GM12874 (cell line): Measurements from ENCODE around the gene FAT2.

Experiments
- TF ChIP-seq, protein P1 (sequence below): IDR thresholded peaks from 2 replicates; pipeline ENCODE4 v1.5.1; 2011; ENCODE audit warnings: low read depth, mild to moderate bottlenecking, control low read depth, low read length, moderate library complexity; ENCODE audit not compliant: insufficient read depth

The FAT2 gene, protein sequence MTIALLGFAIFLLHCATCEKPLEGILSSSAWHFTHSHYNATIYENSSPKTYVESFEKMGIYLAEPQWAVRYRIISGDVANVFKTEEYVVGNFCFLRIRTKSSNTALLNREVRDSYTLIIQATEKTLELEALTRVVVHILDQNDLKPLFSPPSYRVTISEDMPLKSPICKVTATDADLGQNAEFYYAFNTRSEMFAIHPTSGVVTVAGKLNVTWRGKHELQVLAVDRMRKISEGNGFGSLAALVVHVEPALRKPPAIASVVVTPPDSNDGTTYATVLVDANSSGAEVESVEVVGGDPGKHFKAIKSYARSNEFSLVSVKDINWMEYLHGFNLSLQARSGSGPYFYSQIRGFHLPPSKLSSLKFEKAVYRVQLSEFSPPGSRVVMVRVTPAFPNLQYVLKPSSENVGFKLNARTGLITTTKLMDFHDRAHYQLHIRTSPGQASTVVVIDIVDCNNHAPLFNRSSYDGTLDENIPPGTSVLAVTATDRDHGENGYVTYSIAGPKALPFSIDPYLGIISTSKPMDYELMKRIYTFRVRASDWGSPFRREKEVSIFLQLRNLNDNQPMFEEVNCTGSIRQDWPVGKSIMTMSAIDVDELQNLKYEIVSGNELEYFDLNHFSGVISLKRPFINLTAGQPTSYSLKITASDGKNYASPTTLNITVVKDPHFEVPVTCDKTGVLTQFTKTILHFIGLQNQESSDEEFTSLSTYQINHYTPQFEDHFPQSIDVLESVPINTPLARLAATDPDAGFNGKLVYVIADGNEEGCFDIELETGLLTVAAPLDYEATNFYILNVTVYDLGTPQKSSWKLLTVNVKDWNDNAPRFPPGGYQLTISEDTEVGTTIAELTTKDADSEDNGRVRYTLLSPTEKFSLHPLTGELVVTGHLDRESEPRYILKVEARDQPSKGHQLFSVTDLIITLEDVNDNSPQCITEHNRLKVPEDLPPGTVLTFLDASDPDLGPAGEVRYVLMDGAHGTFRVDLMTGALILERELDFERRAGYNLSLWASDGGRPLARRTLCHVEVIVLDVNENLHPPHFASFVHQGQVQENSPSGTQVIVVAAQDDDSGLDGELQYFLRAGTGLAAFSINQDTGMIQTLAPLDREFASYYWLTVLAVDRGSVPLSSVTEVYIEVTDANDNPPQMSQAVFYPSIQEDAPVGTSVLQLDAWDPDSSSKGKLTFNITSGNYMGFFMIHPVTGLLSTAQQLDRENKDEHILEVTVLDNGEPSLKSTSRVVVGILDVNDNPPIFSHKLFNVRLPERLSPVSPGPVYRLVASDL (N-terminal part only)

GRCh38 chr5:151591144-151591819 is at the start of gene FAT2:
Gene FAT2, minus strand, starts transcription at chr5:151591331. Its CDS starts 22,400 bp downstream, at chr5:151568931.
- TF ChIP-seq, protein P1, sequence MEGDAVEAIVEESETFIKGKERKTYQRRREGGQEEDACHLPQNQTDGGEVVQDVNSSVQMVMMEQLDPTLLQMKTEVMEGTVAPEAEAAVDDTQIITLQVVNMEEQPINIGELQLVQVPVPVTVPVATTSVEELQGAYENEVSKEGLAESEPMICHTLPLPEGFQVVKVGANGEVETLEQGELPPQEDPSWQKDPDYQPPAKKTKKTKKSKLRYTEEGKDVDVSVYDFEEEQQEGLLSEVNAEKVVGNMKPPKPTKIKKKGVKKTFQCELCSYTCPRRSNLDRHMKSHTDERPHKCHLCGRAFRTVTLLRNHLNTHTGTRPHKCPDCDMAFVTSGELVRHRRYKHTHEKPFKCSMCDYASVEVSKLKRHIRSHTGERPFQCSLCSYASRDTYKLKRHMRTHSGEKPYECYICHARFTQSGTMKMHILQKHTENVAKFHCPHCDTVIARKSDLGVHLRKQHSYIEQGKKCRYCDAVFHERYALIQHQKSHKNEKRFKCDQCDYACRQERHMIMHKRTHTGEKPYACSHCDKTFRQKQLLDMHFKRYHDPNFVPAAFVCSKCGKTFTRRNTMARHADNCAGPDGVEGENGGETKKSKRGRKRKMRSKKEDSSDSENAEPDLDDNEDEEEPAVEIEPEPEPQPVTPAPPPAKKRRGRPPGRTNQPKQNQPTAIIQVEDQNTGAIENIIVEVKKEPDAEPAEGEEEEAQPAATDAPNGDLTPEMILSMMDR, result no peak

- TF ChIP-seq, protein P1, result no peak
Observed at GRCh38 chr5:151638619-151639018, 47.5 kb upstream of the FAT2 start.

DNA sequence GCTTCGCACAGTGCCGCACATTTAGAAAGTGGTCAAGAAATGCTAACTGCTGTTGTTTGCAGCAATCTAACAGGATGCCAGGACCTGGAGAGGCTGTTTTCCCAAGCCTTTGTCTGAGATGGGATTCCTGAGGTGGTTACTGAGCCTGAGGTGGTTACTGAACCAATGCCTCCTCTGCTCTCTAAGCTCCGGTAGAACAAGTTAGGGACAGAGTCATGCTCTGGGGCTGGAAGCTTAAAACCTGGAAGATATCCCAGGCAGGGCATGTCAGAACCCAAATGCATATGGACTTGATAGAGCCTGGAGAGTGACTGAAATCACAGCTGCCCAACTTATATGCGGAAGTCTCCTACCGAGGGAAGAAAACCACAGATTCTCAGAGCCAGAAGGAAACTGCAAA is 46.5 kb upstream of the FAT2 start:
- TF ChIP-seq, protein P1, result no peak

DNA sequence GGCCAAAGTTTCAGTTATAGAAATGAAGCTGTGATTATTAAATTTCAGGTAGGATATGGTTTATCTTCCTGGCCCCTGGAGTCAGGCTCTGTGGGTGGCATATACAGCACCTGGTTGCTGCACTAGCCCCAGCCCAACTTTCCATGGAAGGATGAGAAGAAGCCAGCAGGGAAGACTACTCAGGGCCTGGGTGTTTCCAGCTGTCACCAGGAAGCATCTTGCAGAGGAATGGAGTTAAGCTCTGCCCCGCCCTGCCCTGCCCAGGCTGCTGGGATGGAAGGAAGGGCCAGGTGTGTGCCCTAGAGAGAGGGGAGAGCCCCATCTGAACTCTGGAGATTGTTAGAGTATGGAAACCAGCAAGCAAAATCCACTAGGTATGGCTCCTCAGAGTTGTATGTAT is 42.8 kb upstream of the FAT2 start:
- TF ChIP-seq, protein P1, result no peak

- TF ChIP-seq, protein P1, result no peak
Observed at GRCh38 chr5:151632941-151633340, 41.8 kb upstream of the FAT2 start.

GRCh38 chr5:151632524-151632923 is 41.4 kb upstream of the FAT2 start:
- TF ChIP-seq, protein P1, result no peak
